ENCODE measurements around the gene BNIP2. TPM values are rescaled to one million over a fixed set of nuclear protein-coding genes. Genes with fewer than 3 reads are reported as not detected.

Gene BNIP2
- total RNA-seq, 1 experiment from 2014 or later: 43.5 TPM

- no peak overlapping the region for H3K4ac ChIP-seq (ENCODE audit: low read depth, low read length)
- H2AK5ac ChIP-seq (ENCODE audit: insufficient read length, low read length): no peak overlapping the region
- H3K27me3 Mint-ChIP-seq (ENCODE audit: low read depth): no peaks in the 10 kb centered on the region
- no peak overlapping the region for H2BK20ac ChIP-seq (ENCODE audit: low read depth, low read length, poor library complexity, severe bottlenecking)
- no peak for DNase-seq
- H3K4me1 Mint-ChIP-seq: no peaks in the 10 kb centered on the region
- H4K5ac ChIP-seq (ENCODE audit: insufficient read length, low read depth, low read length): no peak overlapping the region
- no peak overlapping the region for H2BK12ac ChIP-seq (ENCODE audit: insufficient read length, low read depth, low read length)
- no peak overlapping the region for H3T11ph ChIP-seq (ENCODE audit: low read length)
- no peak overlapping the region for H4K8ac ChIP-seq (replicated peaks; ENCODE audit: insufficient read length, low read depth, low read length)
- H4K20me1 ChIP-seq (ENCODE audit: control insufficient read depth, insufficient read depth, insufficient read length): no peaks in the 10 kb centered on the region
- H3K4me2 ChIP-seq (ENCODE audit: insufficient read depth, insufficient read length, low read length): no peak overlapping the region
- no CpG with 5 or more reads among the region's 5 CpGs for WGBS (ENCODE audit: extremely low coverage, insufficient read length, low lambda C conversion rate)
- no peaks in the 10 kb centered on the region for H3K27me3 ChIP-seq (ENCODE audit: insufficient read depth, low read length)
- no peak overlapping the region for H4K91ac ChIP-seq (ENCODE audit: insufficient read length, low read depth, low read length)
- no peak overlapping the region for H3K14ac ChIP-seq (ENCODE audit: insufficient read depth, low read length)
- peaks cover 4% of the 10 kb centered on the region for H3K79me1 ChIP-seq (ENCODE audit: insufficient read depth, low read depth, low read length, poor library complexity, severe bottlenecking)
- no peak overlapping the region for H2BK120ac ChIP-seq (ENCODE audit: low read depth, low read length, poor library complexity, severe bottlenecking)
- no peak overlapping the region for H3K4me3 Mint-ChIP-seq
- H3K36me3 Mint-ChIP-seq (ENCODE audit: insufficient read depth in 1 of 3, low read depth in 3 of 3): peaks cover 25 to 59% (median 54%) of the 10 kb centered on the region in 3 experiments
- H3K27ac ChIP-seq (ENCODE audit: insufficient read length, low read depth, low read length): no peak overlapping the region
- no peak overlapping the region for H3K18ac ChIP-seq (ENCODE audit: insufficient read length, low read depth, low read length)
- peaks cover 10% of the 10 kb centered on the region; the same call in 1 of the 2 replicates for H3K79me2 ChIP-seq (ENCODE audit: insufficient read depth, low read length)
- no peak overlapping the region for H3K23ac ChIP-seq (ENCODE audit: insufficient read length, low read depth, low read length)
- H3K9me3 Mint-ChIP-seq: no peaks in the 10 kb centered on the region
- no peaks in the 10 kb centered on the region for H3K4me1 ChIP-seq (ENCODE audit: insufficient read depth, low read length)
- no peak overlapping the region for H2BK5ac ChIP-seq (ENCODE audit: insufficient read length, low read length)
- H2BK15ac ChIP-seq (ENCODE audit: low read depth, low read length): no peak overlapping the region
- H3K23me2 ChIP-seq (ENCODE audit: insufficient read length, low read depth, low read length, poor library complexity, severe bottlenecking): no peaks in the 10 kb centered on the region
- H3K9me3 ChIP-seq (ENCODE audit: control insufficient read depth, low read depth, low read length): no peaks in the 10 kb centered on the region
- H3K56ac ChIP-seq (ENCODE audit: insufficient read length, low read depth, low read length): no peak overlapping the region
- no peak overlapping the region for H3K9ac ChIP-seq (ENCODE audit: extremely low read depth, insufficient read length, low read length)
- no peak overlapping the region for H2AFZ ChIP-seq (ENCODE audit: low read length)
- TF ChIP-seq CTCF (conservative IDR thresholded peaks at IDR 0.05): no peak
- H3K27ac Mint-ChIP-seq: no peak overlapping the region
These were observed 8.2 kb downstream of the BNIP2 start for GRCh38 chr15:59680870-59681269.
